NCI-H1048 (cell line): ENCODE data around the gene AP2A2.

Experiments used
- DNase-seq: peaks from one replicate; lab custom pipeline; 2025; lab: John Stamatoyannopoulos, UW

AP2A2 gene

GRCh38 chr11:1057806-1058205, 132.1 kb downstream of the AP2A2 start:
- DNase-seq, result no peak

DNA sequence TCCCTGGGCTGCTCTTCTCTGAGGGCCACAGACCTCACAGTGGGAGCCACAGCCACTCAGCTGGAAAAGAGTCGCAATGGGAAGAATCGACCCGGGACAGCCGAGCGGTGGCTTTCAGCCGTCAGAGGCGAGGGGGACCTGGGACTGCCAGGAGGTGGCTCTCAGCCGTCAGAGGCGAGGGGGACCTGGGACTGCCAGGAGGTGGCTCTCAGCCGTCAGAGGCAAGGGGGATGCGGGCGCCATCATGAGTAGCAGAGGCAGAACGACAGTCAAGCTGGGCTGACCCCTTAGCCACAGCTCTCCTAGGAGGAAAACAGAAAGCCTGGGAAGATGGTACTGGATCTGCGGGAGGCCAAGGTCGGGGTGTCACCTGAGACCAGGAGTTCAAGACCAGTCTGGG, 134.1 kb downstream of the AP2A2 start:
- DNase-seq, result no peak

GRCh38 chr11:1060410-1060809, 134.7 kb downstream of the AP2A2 start:
- no peak for DNase-seq

DNA sequence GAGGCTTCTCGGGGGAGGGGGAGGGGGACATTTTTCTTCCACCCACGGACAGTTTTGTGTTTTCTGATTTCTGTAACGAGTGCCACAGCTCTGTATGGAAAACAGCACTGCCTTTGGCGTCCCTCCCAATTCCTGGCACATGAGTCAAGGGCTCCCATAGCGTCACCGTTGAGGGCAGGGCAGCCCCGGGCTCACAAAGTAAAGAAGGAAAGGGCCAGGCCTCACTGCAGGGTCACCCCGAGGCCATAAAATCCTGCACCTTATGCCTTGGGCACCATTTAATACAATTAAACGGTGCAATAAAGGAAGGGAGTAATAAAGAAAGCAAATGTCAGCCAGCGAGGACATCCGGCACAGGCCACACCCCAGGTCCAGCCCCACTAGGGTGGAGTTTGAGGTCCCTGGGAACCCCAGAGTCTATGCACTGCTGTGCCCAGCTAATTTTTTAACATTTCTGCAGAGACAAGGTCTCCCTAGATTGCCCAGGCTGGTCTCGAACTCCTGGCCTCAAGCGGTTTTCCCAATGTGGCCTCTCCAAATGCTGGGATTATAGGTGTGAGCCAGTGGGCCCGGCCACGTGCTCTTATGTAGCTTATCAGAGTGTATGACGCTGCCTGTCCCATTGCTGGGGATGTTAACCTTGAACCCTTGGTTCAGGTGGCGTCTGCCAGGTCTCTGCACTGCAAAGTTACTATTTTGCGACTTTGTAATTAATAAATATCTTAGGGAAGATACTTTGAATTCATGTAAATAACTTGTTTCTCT, 135.4 kb downstream of the AP2A2 start:
- no peak for DNase-seq
